HG02610 (cell line): ENCODE measurements around the gene ITPKB.
"Not testable (repeated sequence)": the region's sequence is repeated elsewhere in the genome, so short reads cannot be mapped to it uniquely, and the experiment has no call there.

Experiments used
- ATAC-seq: cut with Tn5 transposase; IDR thresholded peaks from one replicate; pipeline ENCODE4 v1.9.1; 2021; ENCODE audit warnings: mild to moderate bottlenecking, moderate library complexity; ENCODE audit not compliant: unreplicated experiment

Gene ITPKB

DNA sequence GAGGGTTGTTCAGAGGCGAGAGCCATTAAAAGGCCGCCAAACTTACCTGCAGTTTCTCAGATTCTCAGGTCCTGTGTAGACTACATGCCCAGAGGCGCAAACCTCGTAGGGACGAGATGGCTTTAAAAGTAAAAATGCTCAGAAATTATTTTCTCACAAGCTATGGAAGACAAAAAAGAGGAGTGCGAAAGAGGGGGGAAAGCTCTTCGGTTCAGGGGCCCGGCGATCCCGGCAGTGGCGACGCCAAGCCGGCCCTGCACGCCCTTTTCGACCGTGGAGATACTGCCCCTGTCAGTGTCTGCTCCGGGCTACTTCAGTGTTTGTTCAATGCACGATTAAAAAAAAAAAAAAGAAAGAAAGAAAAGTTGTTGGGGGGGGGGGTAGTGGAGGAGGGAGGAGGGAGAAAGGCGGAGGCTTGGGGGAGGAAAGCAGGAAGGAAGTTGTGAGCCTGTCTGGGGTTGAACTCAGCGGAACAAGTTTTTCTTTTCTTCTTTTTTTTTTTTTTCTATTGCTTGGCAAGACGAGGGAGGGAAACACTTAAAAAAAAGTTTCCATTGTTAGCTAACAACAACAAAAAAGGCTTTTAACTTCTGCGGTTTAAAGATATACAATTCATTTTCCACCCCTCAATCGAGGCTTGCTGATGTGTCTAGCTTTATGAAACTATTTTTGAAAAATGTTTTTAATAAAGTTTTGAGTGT lies at the start of gene ITPKB:
ITPKB (minus strand) TSS at position 288 of the 701 bp plus-strand sequence. CDS start 1,824 bp downstream, outside the sequence.
- ATAC-seq: peak; percentile 27

GRCh38 chr1:226787638-226788037 lies 48.6 kb upstream of the ITPKB start:
- ATAC-seq: no peak

- no peak for ATAC-seq
These were observed 48.0 kb upstream of the ITPKB start for GRCh38 chr1:226787071-226787470.

- ATAC-seq: peak; percentile 97
These were observed 47.5 kb upstream of the ITPKB start for GRCh38 chr1:226786550-226786949.

- no peak for ATAC-seq
These were observed 46.7 kb upstream of the ITPKB start for GRCh38 chr1:226785805-226786204.

- no peak for ATAC-seq
These were observed 45.3 kb upstream of the ITPKB start for GRCh38 chr1:226784081-226785049.

DNA sequence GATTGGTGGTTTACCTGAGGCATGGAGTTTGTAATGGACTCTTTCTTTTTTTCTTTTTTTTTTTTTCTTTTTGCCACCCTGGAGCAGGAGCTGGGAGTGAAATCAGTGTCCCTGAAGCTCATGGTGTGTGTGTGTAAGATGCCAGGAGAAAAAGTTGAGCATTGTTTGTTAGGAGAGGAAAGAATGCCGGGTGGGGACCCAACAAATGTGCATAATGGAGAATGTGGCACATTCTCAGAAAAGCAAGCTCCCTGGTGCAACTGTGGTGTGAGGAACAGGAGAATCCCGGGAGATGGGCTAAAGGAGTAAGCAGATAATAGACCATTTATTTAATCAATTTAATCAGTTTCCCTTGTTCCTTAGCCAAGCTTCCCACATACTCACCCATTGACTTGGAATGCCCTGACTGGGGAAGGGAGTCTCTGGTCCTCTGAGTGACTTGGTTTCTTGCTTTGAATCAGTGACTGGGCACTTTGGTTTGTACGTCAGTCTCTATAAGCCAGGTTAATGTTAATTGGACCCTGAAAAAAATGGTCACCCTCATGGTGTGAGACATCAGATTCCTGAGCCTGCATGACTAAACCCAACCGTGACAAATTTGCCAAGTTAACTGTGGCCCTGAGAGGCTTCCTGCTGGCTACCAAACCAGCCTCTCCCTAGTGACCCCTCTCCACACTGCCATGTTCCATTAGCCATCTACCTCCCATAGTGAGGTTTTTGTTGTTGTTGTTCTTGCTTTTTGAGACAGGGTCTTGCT lies 43.9 kb upstream of the ITPKB start:
- no peak for ATAC-seq

- no peak for ATAC-seq
These were observed 43.0 kb upstream of the ITPKB start for GRCh38 chr1:226781937-226782609.

GRCh38 chr1:226779561-226779960 lies 40.5 kb upstream of the ITPKB start:
- ATAC-seq: no peak

DNA sequence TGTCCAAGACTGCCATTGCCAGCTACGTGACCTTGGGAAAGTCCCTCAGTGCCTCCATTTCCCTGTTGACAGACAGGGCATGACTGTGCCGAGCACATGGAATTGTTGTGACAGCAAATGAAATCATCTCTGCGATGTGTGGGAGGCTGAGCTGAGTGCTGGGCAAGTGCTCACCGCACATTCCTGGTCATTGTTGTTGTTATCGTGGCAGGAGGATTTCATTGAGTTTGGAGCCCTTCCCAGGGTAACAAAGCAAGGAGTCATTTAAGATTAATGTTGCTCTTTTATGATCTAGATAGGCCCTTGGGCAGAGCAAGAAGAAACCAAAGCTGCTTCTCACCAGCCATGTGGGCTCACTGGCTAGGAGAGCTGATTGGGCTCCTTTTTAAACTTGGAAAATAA lies 39.6 kb upstream of the ITPKB start:
- ATAC-seq: no peak

DNA sequence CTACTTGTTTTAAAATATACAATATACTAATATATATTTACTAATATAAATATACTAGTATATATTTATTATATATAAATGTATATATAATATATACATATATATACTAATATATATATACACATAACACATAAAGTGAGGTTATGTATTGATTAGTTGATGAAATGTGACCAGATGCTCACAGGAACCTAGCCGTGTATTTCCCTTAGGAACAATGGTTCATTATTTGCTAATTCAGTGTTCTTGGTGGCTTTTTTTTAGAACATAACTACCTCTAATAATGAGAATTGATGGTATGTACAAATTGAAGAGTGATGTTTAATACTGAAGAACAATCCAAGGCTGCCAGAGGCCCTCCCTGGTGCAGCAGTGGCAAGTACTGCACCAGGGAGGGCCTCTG lies 37.9 kb upstream of the ITPKB start:
- ATAC-seq: no peak

DNA sequence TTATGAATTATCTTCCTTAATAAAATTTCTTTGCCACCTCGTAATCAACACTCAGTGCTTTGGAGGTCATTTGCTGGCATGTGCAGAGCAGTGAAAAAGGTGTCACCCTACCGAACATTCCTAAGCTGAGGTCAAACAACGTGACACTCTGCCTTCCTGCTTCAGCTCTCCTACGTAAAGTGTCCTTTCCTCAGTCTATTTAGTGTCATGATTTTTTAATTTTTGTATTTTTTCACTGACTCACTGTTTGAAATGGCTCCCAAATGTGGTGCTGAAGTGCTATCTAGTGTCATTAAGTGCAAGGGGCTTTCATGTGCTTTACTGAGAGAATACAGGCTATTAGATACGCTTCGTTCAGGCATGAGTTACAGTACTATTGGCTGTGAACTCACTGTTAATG lies 37.0 kb upstream of the ITPKB start:
- ATAC-seq: no peak

DNA sequence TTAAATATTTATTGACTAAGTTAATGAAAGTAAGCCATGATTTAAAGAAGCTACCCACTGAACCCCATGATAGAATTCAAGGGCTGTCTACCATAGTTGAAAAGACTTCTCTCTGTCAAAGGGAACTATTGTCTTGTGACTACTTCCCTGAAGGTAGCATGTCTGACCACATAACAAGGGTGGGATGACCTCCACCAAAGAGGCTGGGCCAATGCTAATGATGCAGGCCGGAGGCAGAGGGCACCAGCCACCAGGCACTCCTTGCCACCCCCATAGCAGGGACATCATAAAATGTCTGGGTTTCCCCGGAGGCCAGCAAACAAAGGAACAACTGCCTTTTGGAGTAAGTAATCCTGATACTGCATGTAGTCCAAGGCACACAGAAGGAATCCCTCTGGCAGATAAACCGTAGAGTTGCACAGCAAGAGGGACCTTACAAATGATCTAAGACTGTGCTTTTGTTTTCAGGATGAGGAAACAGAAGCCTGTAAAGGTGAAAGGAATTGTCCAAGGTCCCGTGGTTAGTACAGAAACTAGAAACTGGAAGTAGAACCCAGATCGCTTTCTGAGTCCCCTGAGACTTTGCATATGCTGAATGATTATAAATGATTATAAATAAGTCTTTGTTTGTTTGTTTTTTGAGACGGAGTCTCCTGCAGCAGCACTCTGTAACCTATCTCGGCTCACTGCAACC lies 33.5 kb upstream of the ITPKB start:
- ATAC-seq: peak; percentile 80

- ATAC-seq: not testable (repeated sequence)
These were observed 28.1 kb upstream of the ITPKB start for GRCh38 chr1:226767170-226767569.

GRCh38 chr1:226766565-226766964 lies 27.5 kb upstream of the ITPKB start:
- no peak for ATAC-seq

GRCh38 chr1:226764533-226764932 lies 25.5 kb upstream of the ITPKB start:
- peak; percentile 86 for ATAC-seq

- peak; percentile 51 for ATAC-seq
These were observed 24.8 kb upstream of the ITPKB start for GRCh38 chr1:226763905-226764264.

- no peak for ATAC-seq
These were observed 24.2 kb upstream of the ITPKB start for GRCh38 chr1:226762988-226763904.

GRCh38 chr1:226762055-226762454 lies 23.0 kb upstream of the ITPKB start:
- no peak for ATAC-seq
